OCI-LY7 (cell line): ENCODE data around the gene YARS2.

Experiments
- EZH2phosphoT487 ChIP-seq: fragments of 200-600 bp; sonication (generic); IDR thresholded peaks from 2 replicates; pipeline ENCODE4 v1.6.1; 2018; ENCODE audit warnings: low read depth, borderline replicate concordance, mild to moderate bottlenecking, mixed run types, antibody characterized with exemption, low read length, moderate library complexity, mixed read lengths
- TF ChIP-seq, protein P1 (sequence below): fragments of 200-600 bp; sonication (generic); conservative IDR thresholded peaks from 2 replicates; pipeline ENCODE4 v1.5.1; 2014; ENCODE audit warnings: mild to moderate bottlenecking, antibody characterized with exemption, low read length, moderate library complexity, mixed read lengths

DNA sequence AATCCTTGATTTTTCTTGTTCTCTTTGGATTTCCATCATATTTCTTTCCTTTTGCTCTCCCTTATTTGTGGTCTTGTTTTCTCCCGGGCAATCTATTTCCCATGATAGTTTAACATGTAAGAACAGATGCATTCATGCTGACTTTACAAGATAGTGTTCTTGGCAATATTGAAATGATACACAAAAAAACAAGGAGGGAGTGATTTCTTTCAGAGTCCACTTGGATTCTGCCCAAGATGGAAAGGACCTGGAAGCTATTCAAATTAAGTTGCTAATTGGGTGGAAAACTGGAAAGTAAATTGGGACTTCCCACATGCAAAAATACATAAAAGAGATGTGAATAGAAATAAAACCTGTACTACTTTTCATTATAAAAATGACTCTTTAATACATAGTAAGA lies 14.4 kb upstream of the YARS2 start:
- TF ChIP-seq, protein P1, sequence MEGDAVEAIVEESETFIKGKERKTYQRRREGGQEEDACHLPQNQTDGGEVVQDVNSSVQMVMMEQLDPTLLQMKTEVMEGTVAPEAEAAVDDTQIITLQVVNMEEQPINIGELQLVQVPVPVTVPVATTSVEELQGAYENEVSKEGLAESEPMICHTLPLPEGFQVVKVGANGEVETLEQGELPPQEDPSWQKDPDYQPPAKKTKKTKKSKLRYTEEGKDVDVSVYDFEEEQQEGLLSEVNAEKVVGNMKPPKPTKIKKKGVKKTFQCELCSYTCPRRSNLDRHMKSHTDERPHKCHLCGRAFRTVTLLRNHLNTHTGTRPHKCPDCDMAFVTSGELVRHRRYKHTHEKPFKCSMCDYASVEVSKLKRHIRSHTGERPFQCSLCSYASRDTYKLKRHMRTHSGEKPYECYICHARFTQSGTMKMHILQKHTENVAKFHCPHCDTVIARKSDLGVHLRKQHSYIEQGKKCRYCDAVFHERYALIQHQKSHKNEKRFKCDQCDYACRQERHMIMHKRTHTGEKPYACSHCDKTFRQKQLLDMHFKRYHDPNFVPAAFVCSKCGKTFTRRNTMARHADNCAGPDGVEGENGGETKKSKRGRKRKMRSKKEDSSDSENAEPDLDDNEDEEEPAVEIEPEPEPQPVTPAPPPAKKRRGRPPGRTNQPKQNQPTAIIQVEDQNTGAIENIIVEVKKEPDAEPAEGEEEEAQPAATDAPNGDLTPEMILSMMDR: no peak
- no peak for TF ChIP-seq EZH2phosphoT487
